WTC11 (cell line): ENCODE measurements around the gene NPY2R. TPM values are rescaled to one million over a fixed set of nuclear protein-coding genes. Genes with fewer than 3 reads are reported as not detected.

Experiments used
- ATAC-seq: fragments of 200-7000 bp; cut with Tn5 transposase; 2 replicates; pipeline ENCODE4 v1.10.0; 2021; ENCODE audit warnings: mild to moderate bottlenecking, moderate library complexity
- CTCF ChIA-PET: fragments of 300-600 bp; sonication (Branson Sonifier 250); formaldehyde crosslinking; loops from one replicate; lab custom pipeline; 2021; ENCODE audit warnings: antibody characterized with exemption; lab: Charles Lee
- POLR2A ChIA-PET: fragments of 350-600 bp; sonication (Branson Sonifier 250); formaldehyde crosslinking; loops from one replicate; lab custom pipeline; 2021; ENCODE audit warnings: antibody characterized with exemption; lab: Charles Lee
- DNase-seq: peaks from one replicate; pipeline ENCODE4 v3.0.0; 2021; ENCODE audit warnings: low spot score
- H3K27ac Mint-ChIP-seq: 2 replicates; pipeline ENCODE4 v1.8.0; 2021; ENCODE audit warnings: mixed read lengths
- H3K27me3 Mint-ChIP-seq: 2 replicates; pipeline ENCODE4 v1.8.0; 2021; ENCODE audit warnings: low read depth, mild to moderate bottlenecking, moderate library complexity, mixed read lengths
- H3K36me3 Mint-ChIP-seq: 2 replicates; pipeline ENCODE4 v1.8.0; 2021; ENCODE audit warnings: mixed read lengths
- H3K4me1 Mint-ChIP-seq: 2 replicates; pipeline ENCODE4 v1.8.0; 2022; ENCODE audit warnings: mixed read lengths
- H3K4me3 Mint-ChIP-seq: 2 replicates; pipeline ENCODE4 v1.8.0; 2021; ENCODE audit warnings: mild to moderate bottlenecking, moderate library complexity, mixed read lengths
- H3K9me3 Mint-ChIP-seq: 2 replicates; pipeline ENCODE4 v1.8.0; 2021; ENCODE audit warnings: mixed read lengths
- ATF6 ChIP-seq: sonication (generic); formaldehyde crosslinking; IDR thresholded peaks from 2 replicates; pipeline ENCODE4 v1.8.1; 2023; ENCODE audit warnings: mild to moderate bottlenecking, missing genetic modification reagents
- FOXJ3 ChIP-seq: sonication (generic); formaldehyde crosslinking; IDR thresholded peaks from 2 replicates; pipeline ENCODE4 v1.9.0; 2021; ENCODE audit warnings: missing genetic modification reagents, mild to moderate bottlenecking, borderline replicate concordance
- FOXK1 ChIP-seq: sonication (generic); formaldehyde crosslinking; IDR thresholded peaks from 2 replicates; pipeline ENCODE4 v1.8.0; 2022; ENCODE audit warnings: mild to moderate bottlenecking, moderate library complexity, missing genetic modification reagents
- FOXP1 ChIP-seq: sonication (generic); formaldehyde crosslinking; IDR thresholded peaks from 2 replicates; pipeline ENCODE4 v1.8.0; 2022; ENCODE audit warnings: missing genetic modification reagents, mild to moderate bottlenecking, moderate library complexity, borderline replicate concordance
- IRF2 ChIP-seq: sonication (generic); formaldehyde crosslinking; IDR thresholded peaks from 2 replicates; pipeline ENCODE4 v1.8.0; 2022; ENCODE audit warnings: low read depth, missing genetic modification reagents, borderline replicate concordance
- JUN ChIP-seq: sonication (generic); formaldehyde crosslinking; IDR thresholded peaks from 2 replicates; pipeline ENCODE4 v1.8.0; 2023; ENCODE audit warnings: mild to moderate bottlenecking, missing genetic modification reagents
- NFATC4 ChIP-seq: fragments of 250-450 bp; sonication (Bioruptor Pico); IDR thresholded peaks from 2 replicates; pipeline ENCODE4 v1.9.0; 2021; ENCODE audit warnings: mild to moderate bottlenecking
- NR1H2 ChIP-seq: sonication (generic); formaldehyde crosslinking; IDR thresholded peaks from 2 replicates; pipeline ENCODE4 v1.9.0; 2021; ENCODE audit warnings: mild to moderate bottlenecking, moderate library complexity, missing genetic modification reagents
- NR2C2 ChIP-seq: sonication (generic); formaldehyde crosslinking; IDR thresholded peaks from 2 replicates; pipeline ENCODE4 v1.8.0; 2022; ENCODE audit warnings: mild to moderate bottlenecking, missing genetic modification reagents
- RELA ChIP-seq: sonication (generic); formaldehyde crosslinking; IDR thresholded peaks from 2 replicates; pipeline ENCODE4 v1.8.1; 2022; ENCODE audit warnings: missing genetic modification reagents, mild to moderate bottlenecking, borderline replicate concordance
- ZNF425 ChIP-seq: fragments of 250-450 bp; sonication (Bioruptor Pico); conservative IDR thresholded peaks from 2 replicates; pipeline ENCODE4 v1.9.0; 2021; ENCODE audit warnings: mild to moderate bottlenecking
- ZSCAN18 ChIP-seq: fragments of 250-450 bp; sonication (Bioruptor Pico); IDR thresholded peaks from 2 replicates; pipeline ENCODE4 v2.1.2; 2022; ENCODE audit warnings: mild to moderate bottlenecking, moderate library complexity
- total RNA-seq: library from RNA; stranded (reverse); gene quantifications from 3 replicates; pipeline ENCODE4 v1.2.3, GENCODE V29; 2021
- TF ChIP-seq, protein P1 (sequence below): sonication (generic); formaldehyde crosslinking; IDR thresholded peaks from 2 replicates; pipeline ENCODE4 v1.8.0; 2023; ENCODE audit warnings: missing genetic modification reagents
- TF ChIP-seq, protein P2 (sequence below): sonication (generic); formaldehyde crosslinking; IDR thresholded peaks from 2 replicates; pipeline ENCODE4 v1.8.1; 2022; ENCODE audit warnings: missing genetic modification reagents, borderline replicate concordance
- TF ChIP-seq, protein P3 (sequence below): fragments of 250-450 bp; sonication (Bioruptor Pico); IDR thresholded peaks from 2 replicates; pipeline ENCODE4 v1.9.0; 2021; ENCODE audit warnings: mild to moderate bottlenecking, borderline replicate concordance
- TF ChIP-seq, protein P4 (sequence below): sonication (generic); formaldehyde crosslinking; IDR thresholded peaks from 2 replicates; pipeline ENCODE4 v1.8.0; 2023; ENCODE audit warnings: missing genetic modification reagents, mild to moderate bottlenecking, borderline replicate concordance

The NPY2R gene
- total RNA-seq, 1 experiment from 2014 or later = 0.48 TPM

DNA sequence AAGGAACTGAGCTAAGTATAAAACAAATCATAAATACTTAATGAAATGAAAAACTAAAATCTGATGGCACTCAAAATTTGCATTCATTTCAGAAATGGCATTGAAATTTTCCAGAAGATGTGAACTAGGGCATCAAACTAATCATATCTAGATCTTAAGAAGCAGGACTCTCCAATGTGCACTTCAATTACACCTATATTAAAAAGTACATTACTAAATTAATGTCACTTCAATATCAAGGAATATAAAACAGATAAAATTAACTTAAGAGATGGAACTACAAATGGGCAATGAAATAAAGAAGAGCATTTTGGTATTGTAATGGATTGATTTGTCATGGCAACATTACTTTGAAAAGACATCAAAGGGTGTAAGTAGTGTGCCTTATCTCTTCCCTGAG is 20.3 kb downstream of the NPY2R start:
- Mint-ChIP-seq H3K4me3 (no peak overlapping the region), H3K27ac (no peak overlapping the region), H3K4me1 (no peaks in the 10 kb centered on the region), H3K36me3 (no peaks in the 10 kb centered on the region), H3K27me3 (no peaks in the 10 kb centered on the region), H3K9me3 (no peaks in the 10 kb centered on the region)
- CTCF ChIA-PET = no interaction called here
- DNase-seq = no peak
- POLR2A ChIA-PET = no interaction called here
- no peak for TF ChIP-seq NR1H2 (CRISPR knock-in tag)
- no peak for TF ChIP-seq JUN
- TF ChIP-seq FOXP1 (CRISPR knock-in tag) = no peak
- ATAC-seq = no peak

- TF ChIP-seq IRF2 = no peak
- TF ChIP-seq ZNF425 (CRISPR knock-in tag) = no peak
- TF ChIP-seq, protein P1, sequence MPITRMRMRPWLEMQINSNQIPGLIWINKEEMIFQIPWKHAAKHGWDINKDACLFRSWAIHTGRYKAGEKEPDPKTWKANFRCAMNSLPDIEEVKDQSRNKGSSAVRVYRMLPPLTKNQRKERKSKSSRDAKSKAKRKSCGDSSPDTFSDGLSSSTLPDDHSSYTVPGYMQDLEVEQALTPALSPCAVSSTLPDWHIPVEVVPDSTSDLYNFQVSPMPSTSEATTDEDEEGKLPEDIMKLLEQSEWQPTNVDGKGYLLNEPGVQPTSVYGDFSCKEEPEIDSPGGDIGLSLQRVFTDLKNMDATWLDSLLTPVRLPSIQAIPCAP (CRISPR knock-in tag) = no peak
- TF ChIP-seq NR2C2 (CRISPR knock-in tag) = no peak
- TF ChIP-seq ZSCAN18 = no peak
- TF ChIP-seq ATF6 (CRISPR knock-in tag) = no peak
- TF ChIP-seq, protein P2, sequence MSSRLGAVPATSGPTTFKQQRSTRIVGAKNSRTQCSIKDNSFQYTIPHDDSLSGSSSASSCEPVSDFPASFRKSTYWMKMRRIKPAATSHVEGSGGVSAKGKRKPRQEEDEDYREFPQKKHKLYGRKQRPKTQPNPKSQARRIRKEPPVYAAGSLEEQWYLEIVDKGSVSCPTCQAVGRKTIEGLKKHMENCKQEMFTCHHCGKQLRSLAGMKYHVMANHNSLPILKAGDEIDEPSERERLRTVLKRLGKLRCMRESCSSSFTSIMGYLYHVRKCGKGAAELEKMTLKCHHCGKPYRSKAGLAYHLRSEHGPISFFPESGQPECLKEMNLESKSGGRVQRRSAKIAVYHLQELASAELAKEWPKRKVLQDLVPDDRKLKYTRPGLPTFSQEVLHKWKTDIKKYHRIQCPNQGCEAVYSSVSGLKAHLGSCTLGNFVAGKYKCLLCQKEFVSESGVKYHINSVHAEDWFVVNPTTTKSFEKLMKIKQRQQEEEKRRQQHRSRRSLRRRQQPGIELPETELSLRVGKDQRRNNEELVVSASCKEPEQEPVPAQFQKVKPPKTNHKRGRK = no peak
- TF ChIP-seq FOXJ3 (CRISPR knock-in tag) = no peak
- TF ChIP-seq FOXP1 (CRISPR knock-in tag) = no peak
- TF ChIP-seq, protein P3, sequence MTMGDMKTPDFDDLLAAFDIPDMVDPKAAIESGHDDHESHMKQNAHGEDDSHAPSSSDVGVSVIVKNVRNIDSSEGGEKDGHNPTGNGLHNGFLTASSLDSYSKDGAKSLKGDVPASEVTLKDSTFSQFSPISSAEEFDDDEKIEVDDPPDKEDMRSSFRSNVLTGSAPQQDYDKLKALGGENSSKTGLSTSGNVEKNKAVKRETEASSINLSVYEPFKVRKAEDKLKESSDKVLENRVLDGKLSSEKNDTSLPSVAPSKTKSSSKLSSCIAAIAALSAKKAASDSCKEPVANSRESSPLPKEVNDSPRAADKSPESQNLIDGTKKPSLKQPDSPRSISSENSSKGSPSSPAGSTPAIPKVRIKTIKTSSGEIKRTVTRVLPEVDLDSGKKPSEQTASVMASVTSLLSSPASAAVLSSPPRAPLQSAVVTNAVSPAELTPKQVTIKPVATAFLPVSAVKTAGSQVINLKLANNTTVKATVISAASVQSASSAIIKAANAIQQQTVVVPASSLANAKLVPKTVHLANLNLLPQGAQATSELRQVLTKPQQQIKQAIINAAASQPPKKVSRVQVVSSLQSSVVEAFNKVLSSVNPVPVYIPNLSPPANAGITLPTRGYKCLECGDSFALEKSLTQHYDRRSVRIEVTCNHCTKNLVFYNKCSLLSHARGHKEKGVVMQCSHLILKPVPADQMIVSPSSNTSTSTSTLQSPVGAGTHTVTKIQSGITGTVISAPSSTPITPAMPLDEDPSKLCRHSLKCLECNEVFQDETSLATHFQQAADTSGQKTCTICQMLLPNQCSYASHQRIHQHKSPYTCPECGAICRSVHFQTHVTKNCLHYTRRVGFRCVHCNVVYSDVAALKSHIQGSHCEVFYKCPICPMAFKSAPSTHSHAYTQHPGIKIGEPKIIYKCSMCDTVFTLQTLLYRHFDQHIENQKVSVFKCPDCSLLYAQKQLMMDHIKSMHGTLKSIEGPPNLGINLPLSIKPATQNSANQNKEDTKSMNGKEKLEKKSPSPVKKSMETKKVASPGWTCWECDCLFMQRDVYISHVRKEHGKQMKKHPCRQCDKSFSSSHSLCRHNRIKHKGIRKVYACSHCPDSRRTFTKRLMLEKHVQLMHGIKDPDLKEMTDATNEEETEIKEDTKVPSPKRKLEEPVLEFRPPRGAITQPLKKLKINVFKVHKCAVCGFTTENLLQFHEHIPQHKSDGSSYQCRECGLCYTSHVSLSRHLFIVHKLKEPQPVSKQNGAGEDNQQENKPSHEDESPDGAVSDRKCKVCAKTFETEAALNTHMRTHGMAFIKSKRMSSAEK (CRISPR knock-in tag) = no peak
- TF ChIP-seq, protein P4, sequence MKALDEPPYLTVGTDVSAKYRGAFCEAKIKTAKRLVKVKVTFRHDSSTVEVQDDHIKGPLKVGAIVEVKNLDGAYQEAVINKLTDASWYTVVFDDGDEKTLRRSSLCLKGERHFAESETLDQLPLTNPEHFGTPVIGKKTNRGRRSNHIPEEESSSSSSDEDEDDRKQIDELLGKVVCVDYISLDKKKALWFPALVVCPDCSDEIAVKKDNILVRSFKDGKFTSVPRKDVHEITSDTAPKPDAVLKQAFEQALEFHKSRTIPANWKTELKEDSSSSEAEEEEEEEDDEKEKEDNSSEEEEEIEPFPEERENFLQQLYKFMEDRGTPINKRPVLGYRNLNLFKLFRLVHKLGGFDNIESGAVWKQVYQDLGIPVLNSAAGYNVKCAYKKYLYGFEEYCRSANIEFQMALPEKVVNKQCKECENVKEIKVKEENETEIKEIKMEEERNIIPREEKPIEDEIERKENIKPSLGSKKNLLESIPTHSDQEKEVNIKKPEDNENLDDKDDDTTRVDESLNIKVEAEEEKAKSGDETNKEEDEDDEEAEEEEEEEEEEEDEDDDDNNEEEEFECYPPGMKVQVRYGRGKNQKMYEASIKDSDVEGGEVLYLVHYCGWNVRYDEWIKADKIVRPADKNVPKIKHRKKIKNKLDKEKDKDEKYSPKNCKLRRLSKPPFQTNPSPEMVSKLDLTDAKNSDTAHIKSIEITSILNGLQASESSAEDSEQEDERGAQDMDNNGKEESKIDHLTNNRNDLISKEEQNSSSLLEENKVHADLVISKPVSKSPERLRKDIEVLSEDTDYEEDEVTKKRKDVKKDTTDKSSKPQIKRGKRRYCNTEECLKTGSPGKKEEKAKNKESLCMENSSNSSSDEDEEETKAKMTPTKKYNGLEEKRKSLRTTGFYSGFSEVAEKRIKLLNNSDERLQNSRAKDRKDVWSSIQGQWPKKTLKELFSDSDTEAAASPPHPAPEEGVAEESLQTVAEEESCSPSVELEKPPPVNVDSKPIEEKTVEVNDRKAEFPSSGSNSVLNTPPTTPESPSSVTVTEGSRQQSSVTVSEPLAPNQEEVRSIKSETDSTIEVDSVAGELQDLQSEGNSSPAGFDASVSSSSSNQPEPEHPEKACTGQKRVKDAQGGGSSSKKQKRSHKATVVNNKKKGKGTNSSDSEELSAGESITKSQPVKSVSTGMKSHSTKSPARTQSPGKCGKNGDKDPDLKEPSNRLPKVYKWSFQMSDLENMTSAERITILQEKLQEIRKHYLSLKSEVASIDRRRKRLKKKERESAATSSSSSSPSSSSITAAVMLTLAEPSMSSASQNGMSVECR (CRISPR knock-in tag) = no peak
- no peak for TF ChIP-seq NFATC4
- no peak for TF ChIP-seq FOXK1 (CRISPR knock-in tag)
- TF ChIP-seq RELA (CRISPR knock-in tag) = no peak
- Mint-ChIP-seq H3K36me3 (no peaks in the 10 kb centered on the region), H3K9me3 (peaks cover 7% of the 10 kb centered on the region), H3K27me3 (no peaks in the 10 kb centered on the region), H3K4me1 (no peaks in the 10 kb centered on the region), H3K4me3 (no peak overlapping the region), H3K27ac (no peak overlapping the region)
- DNase-seq = no peak
- ATAC-seq = no peak
- ChIA-PET CTCF (no interaction called here), POLR2A (no interaction called here)
Observed at GRCh38 chr4:155232432-155232831, 24.0 kb downstream of the NPY2R start.
